ENCODE results near the gene LGMN.

Gene LGMN

DNA sequence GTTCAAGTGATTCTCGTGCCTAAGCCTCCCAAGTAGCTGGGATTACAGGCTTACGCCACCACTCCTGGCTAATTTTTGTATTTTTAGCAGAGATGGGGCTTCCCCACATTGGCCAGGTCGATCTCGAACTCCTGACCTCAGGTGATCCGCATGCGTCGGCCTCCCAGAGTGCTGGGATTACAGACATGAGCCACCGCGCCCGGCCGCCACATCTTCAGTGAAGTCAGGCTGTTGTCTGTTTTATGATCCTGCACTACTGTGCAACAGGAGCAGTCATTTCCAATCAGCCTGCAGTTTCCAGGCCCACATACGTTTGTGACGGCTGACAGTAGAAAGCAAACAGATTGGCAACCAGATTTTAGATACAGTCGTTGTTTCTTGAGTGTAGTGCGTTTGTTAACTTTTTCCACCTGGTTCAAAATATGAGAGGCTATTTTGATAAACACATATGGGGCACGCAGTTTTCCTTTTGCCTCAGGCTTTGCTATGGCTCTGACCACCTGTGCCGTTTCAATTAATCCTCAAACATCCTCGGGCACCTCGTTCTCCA lies 74.8 kb downstream of the LGMN start:
- Histone ChIP-seq H3K9me2 (replicated peaks; ENCODE audit: insufficient read depth, low read length) (no peaks in the 10 kb centered on the region), H3F3A (ENCODE audit: insufficient read depth) (no peaks in the 10 kb centered on the region), H4K20me1 (ENCODE audit: low read depth, low read length) (no peaks in the 10 kb centered on the region), H2AFZ (ENCODE audit: low read depth, low read length, severe bottlenecking) (no peak overlapping the region), H3K4me3 (ENCODE audit: insufficient read depth, low read length, poor library complexity, severe bottlenecking) (no peak overlapping the region), H3K36me3 (ENCODE audit: low read length) (no peaks in the 10 kb centered on the region), H3K4me2 (ENCODE audit: low read depth, low read length, poor library complexity, severe bottlenecking) (no peak overlapping the region), H3K9ac (ENCODE audit: low read length) (no peak overlapping the region), H3K27me3 (ENCODE audit: low read length) (no peaks in the 10 kb centered on the region; the same call in 1 of the 2 replicates), H3K9me3 (ENCODE audit: insufficient read depth, low read length) (no peaks in the 10 kb centered on the region), H3K79me2 (ENCODE audit: insufficient read depth, low read length) (no peaks in the 10 kb centered on the region), H3K27ac (ENCODE audit: low read depth, low read length) (no peak overlapping the region)
- TF ChIP-seq EZH2phosphoT487 (conservative IDR thresholded peaks at IDR 0.05; ENCODE audit: low read length) = no peak
- no peak for TF ChIP-seq CTCF (IDR thresholded peaks at IDR 0.05; ENCODE audit: insufficient read depth, low read length, poor library complexity, severe bottlenecking)

DNA sequence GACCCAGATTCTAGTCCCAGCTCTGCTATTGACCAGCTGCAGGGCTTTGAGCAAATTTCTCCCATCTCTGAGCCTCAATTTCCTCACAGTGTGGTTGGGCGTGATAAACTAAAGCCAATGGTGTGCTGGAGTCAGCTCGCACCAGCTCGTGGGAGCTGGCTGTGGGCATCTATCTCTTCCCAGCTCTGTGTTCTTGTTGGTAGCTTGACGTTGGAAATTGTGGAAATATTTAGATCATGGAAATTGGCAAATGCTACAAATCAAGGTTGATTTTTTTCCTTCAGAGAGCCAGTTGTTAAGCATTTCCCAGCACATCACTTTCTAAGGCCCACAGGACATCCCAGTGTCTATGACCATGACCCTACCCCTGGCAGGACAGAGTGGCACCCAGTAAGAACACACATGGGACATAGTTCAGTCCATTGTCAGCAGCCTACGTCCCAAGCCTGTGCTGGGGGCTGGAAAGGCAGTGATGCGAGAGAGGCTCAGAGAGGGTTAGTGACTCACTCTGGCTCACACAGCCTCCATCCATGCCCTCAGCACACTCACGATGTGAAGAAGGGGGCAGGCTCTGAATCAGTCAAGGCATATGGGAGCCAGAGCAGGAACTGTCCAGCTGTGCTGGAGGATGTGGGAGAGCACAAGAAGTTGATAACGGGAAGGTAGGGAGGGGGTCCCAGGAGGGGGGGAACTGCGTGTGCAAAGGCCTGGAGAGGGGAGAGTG lies 77.6 kb downstream of the LGMN start:
- no peaks in the 10 kb centered on the region for H3K36me3 ChIP-seq (ENCODE audit: low read length)
- H3K9me3 ChIP-seq (ENCODE audit: insufficient read depth, low read length) = no peaks in the 10 kb centered on the region
- no peak overlapping the region for H2AFZ ChIP-seq (ENCODE audit: low read depth, low read length, severe bottlenecking)
- no peak overlapping the region for H3K4me3 ChIP-seq (ENCODE audit: insufficient read depth, low read length, poor library complexity, severe bottlenecking)
- no peak overlapping the region for H3K4me2 ChIP-seq (ENCODE audit: low read depth, low read length, poor library complexity, severe bottlenecking)
- H3K9ac ChIP-seq (ENCODE audit: low read length) = no peak overlapping the region
- no peaks in the 10 kb centered on the region for H3F3A ChIP-seq (ENCODE audit: insufficient read depth)
- H3K27me3 ChIP-seq (ENCODE audit: low read length) = no peaks in the 10 kb centered on the region; the same call in 1 of the 2 replicates
- no peaks in the 10 kb centered on the region for H3K9me2 ChIP-seq (replicated peaks; ENCODE audit: insufficient read depth, low read length)
- H3K79me2 ChIP-seq (ENCODE audit: insufficient read depth, low read length) = no peaks in the 10 kb centered on the region
- H3K27ac ChIP-seq (ENCODE audit: low read depth, low read length) = no peak overlapping the region
- no peaks in the 10 kb centered on the region for H4K20me1 ChIP-seq (ENCODE audit: low read depth, low read length)
- no peak for TF ChIP-seq EZH2phosphoT487 (conservative IDR thresholded peaks at IDR 0.05; ENCODE audit: low read length)
- no peak for TF ChIP-seq CTCF (IDR thresholded peaks at IDR 0.05; ENCODE audit: insufficient read depth, low read length, poor library complexity, severe bottlenecking)

DNA sequence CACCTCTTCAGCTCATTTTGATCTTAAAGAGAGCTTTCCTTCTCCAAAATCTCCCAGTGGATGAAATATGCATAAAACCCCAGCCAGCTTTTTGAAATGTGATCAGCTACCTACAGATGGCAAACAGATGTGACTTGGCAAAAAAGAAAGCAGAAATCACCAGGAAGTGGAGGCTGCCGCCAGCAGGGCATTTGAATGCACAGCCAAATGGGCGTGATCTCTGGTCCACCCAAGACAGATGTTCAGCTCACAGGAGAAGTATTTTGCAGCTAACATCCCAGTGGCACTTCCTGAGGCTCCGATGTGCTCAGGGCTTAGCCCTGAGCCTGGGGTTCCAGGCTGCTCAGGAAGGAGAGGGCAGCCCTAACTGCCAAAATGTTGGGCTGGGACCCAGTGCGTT lies 78.3 kb downstream of the LGMN start:
- no peak overlapping the region for H3K4me2 ChIP-seq (ENCODE audit: low read depth, low read length, poor library complexity, severe bottlenecking)
- no peak overlapping the region for H3K4me3 ChIP-seq (ENCODE audit: insufficient read depth, low read length, poor library complexity, severe bottlenecking)
- no peaks in the 10 kb centered on the region for H4K20me1 ChIP-seq (ENCODE audit: low read depth, low read length)
- no peak overlapping the region for H3K27ac ChIP-seq (ENCODE audit: low read depth, low read length)
- no peaks in the 10 kb centered on the region for H3K9me2 ChIP-seq (replicated peaks; ENCODE audit: insufficient read depth, low read length)
- H3K9me3 ChIP-seq (ENCODE audit: insufficient read depth, low read length) = no peaks in the 10 kb centered on the region
- no peaks in the 10 kb centered on the region; the same call in 1 of the 2 replicates for H3K27me3 ChIP-seq (ENCODE audit: low read length)
- no peaks in the 10 kb centered on the region for H3K36me3 ChIP-seq (ENCODE audit: low read length)
- no peak for TF ChIP-seq EZH2phosphoT487 (conservative IDR thresholded peaks at IDR 0.05; ENCODE audit: low read length)
- no peak for TF ChIP-seq CTCF (IDR thresholded peaks at IDR 0.05; ENCODE audit: insufficient read depth, low read length, poor library complexity, severe bottlenecking)
- H2AFZ ChIP-seq (ENCODE audit: low read depth, low read length, severe bottlenecking) = no peak overlapping the region
- no peaks in the 10 kb centered on the region for H3F3A ChIP-seq (ENCODE audit: insufficient read depth)
- no peak overlapping the region for H3K9ac ChIP-seq (ENCODE audit: low read length)
- no peaks in the 10 kb centered on the region for H3K79me2 ChIP-seq (ENCODE audit: insufficient read depth, low read length)
